GM12892 (cell line): ENCODE measurements around the gene RRP9.

Experiments
- POLR2A ChIP-seq: IDR thresholded peaks from 2 replicates; pipeline ENCODE4 v1.6.1; 2011; ENCODE audit warnings: low read depth, low read length, control low read depth
- POLR2AphosphoS5 ChIP-seq: IDR thresholded peaks from 2 replicates; pipeline ENCODE4 v1.6.1; 2011; ENCODE audit warnings: low read depth, low read length, control low read depth
- TAF1 ChIP-seq: IDR thresholded peaks from 2 replicates; pipeline ENCODE4 v1.6.1; 2011; ENCODE audit warnings: low read depth, mild to moderate bottlenecking, control low read depth, low read length, borderline replicate concordance

DNA sequence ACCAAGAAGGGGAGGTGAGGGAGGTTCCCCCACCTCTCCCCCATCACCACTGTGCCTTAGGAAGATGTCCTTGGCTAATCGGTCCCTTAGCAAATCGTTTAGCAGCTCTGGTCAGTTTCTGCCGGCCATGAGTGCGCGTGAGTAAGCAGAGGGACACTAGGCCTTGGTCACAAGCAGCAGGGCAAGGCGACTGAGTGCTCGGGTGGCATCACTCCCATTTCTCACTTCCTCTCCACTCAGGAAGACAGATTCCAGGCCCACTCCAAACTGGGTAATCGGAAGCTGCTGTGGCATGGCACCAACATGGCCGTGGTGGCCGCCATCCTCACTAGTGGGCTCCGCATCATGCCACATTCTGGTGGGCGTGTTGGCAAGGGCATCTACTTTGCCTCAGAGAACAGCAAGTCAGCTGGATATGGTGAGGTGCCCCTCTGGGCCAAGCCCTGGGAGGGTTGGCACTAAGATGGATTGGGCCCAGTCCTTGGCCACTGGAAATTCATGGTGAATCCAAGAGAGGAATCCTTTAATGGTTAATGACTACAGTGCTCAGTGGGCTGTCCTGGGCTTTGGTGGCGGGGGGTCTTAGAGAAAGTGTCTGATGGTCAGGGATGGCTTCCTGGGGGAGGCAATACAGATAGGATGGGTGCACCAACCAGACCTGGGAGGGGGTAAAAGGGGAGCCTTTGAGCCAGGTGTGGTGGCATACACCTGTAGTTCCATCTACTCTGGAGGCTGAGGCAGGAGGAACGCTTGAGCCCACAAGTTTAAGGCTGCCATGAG is 4.4 kb upstream of the RRP9 start:
- TF ChIP-seq POLR2A = no peak
- no peak for TF ChIP-seq TAF1
- TF ChIP-seq POLR2AphosphoS5 = no peak
